Measurements from ENCODE around the gene DNAH2.

DNAH2 gene

GRCh38 chr17:7727886-7728285, 10.3 kb downstream of the DNAH2 start:
- DNase-seq, result no peak

GRCh38 chr17:7729816-7730215, 12.3 kb downstream of the DNAH2 start:
- DNase-seq, result no peak

- DNase-seq, result no peak
These were observed 15.5 kb downstream of the DNAH2 start for GRCh38 chr17:7732981-7733539.

- DNase-seq, result no peak
These were observed 20.1 kb downstream of the DNAH2 start for GRCh38 chr17:7737601-7738000.

GRCh38 chr17:7739746-7740145, 22.2 kb downstream of the DNAH2 start:
- no peak for DNase-seq

- DNase-seq, result no peak
These were observed 23.0 kb downstream of the DNAH2 start for GRCh38 chr17:7740481-7741001.

- no peak for DNase-seq
These were observed 25.2 kb downstream of the DNAH2 start for GRCh38 chr17:7742729-7743128.

GRCh38 chr17:7744416-7744815, 26.9 kb downstream of the DNAH2 start:
- DNase-seq, result no peak

GRCh38 chr17:7745748-7746470, 28.4 kb downstream of the DNAH2 start:
- DNase-seq, result no peak

- DNase-seq, result no peak
These were observed 30.1 kb downstream of the DNAH2 start for GRCh38 chr17:7747635-7748071.

GRCh38 chr17:7748076-7748775, 30.7 kb downstream of the DNAH2 start:
- DNase-seq, result no peak

GRCh38 chr17:7750321-7750821, 32.8 kb downstream of the DNAH2 start:
- no peak for DNase-seq

- no peak for DNase-seq
These were observed 37.1 kb downstream of the DNAH2 start for GRCh38 chr17:7754656-7755055.

GRCh38 chr17:7755095-7755890, 37.7 kb downstream of the DNAH2 start:
- DNase-seq, result no peak

GRCh38 chr17:7756968-7757367, 39.4 kb downstream of the DNAH2 start:
- no peak for DNase-seq

- no peak for DNase-seq
These were observed 46.4 kb downstream of the DNAH2 start for GRCh38 chr17:7763919-7764318.

GRCh38 chr17:7767004-7767403, 49.5 kb downstream of the DNAH2 start:
- DNase-seq, result no peak

- DNase-seq, result no peak
These were observed 50.0 kb downstream of the DNAH2 start for GRCh38 chr17:7767405-7768021.

GRCh38 chr17:7769854-7770253, 52.3 kb downstream of the DNAH2 start:
- no peak for DNase-seq

- DNase-seq, result no peak
These were observed 56.5 kb downstream of the DNAH2 start for GRCh38 chr17:7774055-7774521.

- DNase-seq, result no peak
These were observed 57.5 kb downstream of the DNAH2 start for GRCh38 chr17:7775051-7775450.

GRCh38 chr17:7777017-7777416, 59.5 kb downstream of the DNAH2 start:
- DNase-seq, result no peak
